HG02759 (cell line): Measurements from ENCODE around the gene PPP1R9B.

Experiments used
- ATAC-seq: cut with Tn5 transposase; IDR thresholded peaks from one replicate; pipeline ENCODE4 v1.9.1; 2021; ENCODE audit warnings: mild to moderate bottlenecking, moderate library complexity; ENCODE audit not compliant: unreplicated experiment

Gene PPP1R9B

GRCh38 chr17:50110591-50111349 lies 39.7 kb downstream of the PPP1R9B start:
- no peak for ATAC-seq

GRCh38 chr17:50109785-50110184 lies 40.7 kb downstream of the PPP1R9B start:
- ATAC-seq, result no peak

DNA sequence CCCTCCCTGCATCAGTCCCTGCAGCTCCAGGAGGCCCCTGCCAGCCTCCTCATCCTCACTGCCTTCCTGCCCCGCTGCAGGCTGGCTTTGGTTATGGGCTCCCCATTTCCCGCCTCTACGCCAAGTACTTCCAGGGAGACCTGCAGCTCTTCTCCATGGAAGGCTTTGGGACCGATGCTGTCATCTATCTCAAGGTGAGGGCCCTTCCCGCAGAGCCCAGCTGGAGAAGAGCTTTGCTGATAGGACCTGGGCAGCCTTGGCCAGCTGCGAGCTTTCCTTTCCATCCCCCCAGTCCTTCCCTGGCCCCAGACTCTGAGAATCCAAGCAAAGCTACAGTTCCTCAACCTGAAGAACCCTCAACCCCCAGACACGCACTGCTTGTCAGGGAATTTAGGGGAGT lies 41.3 kb downstream of the PPP1R9B start:
- no peak for ATAC-seq

DNA sequence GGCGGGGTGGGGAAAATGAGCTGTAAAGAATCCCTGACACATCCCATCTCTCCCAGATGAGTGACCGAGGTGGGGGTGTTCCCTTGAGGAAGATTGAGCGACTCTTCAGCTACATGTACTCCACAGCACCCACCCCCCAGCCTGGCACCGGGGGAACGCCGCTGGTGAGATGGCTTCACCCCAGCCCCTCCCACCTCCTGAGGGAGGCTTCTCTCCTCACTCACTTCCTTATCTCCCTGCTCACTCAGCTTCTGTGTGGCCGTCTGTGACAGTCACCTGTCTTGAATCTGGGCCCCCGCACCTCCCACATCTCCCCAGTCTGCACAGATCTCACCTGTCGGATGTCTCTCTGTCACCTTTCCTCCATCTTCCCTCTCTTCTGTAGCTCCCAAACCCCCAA lies 41.9 kb downstream of the PPP1R9B start:
- no peak for ATAC-seq

DNA sequence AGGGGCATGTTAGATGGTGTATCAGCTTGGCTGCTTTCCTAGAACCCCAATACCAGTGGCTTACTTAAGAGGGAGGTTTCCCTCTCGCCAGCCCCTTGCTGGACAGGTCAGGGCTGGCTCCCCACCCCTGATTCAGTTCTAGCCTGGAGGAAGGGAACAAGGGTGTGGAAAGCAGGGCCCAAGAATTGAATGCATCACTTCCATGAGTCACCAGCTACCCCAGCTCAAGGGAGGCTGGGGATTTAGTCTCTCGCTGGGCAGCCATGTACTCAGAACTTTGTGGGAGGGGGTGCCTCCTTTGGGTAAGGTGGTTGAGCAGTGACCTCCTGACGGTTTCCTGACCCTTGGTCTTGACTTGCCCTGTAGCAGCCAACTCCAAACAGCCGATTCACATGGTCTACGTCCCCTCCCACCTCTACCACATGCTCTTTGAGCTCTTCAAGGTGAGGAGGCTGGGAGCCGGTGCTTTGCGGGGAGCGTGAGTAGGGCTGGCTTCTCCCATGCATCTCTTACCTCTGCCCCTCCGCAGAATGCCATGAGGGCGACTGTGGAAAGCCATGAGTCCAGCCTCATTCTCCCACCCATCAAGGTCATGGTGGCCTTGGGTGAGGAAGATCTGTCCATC lies 42.6 kb downstream of the PPP1R9B start:
- ATAC-seq, result no peak

DNA sequence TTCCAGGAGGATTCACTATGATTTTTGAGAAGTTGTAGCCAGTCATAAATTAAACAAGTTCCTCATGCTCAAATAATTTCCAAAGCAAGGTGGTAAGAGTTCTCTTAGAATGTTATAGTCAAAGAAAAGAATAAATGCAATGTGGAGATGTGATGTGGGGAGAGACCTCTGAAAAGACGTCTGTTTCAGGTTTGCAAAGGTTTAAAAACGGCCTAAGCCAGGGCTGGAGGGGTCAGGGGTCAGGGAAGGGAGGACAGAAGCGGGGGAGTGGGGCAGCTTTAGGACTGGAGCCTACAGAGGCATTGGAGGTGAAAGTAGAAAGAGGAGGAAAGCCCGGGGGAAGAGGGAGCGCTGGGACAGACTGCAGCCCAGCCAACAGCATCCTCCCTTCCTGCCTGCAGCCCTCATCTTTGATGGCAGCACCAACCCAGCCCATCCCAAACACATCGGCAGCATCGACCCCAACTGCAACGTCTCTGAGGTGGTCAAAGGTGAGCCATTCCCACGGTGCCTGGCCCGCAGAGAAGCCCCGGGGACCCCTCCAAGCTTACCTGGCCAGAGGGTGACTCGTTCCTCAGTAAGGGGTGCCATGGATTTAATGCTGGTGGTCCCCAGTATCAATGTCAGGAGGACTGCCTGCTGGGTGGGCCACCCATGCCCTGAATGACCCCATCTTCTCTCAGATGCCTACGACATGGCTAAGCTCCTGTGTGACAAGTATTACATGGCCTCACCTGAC lies 43.9 kb downstream of the PPP1R9B start:
- ATAC-seq, result no peak

DNA sequence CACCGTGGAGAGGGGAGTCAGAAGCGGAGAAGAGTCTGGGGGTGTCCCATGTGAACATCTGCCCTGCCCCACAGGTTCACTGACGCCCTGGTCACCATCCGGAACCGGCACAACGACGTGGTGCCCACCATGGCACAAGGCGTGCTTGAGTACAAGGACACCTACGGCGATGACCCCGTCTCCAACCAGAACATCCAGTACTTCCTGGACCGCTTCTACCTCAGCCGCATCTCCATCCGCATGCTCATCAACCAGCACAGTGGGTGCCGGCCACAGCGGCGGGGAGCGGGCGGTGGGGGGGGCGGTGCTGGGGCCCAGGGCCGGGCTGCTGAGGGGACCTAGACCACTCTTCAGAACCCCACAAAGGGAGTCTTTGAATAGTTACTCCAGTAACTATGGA lies 44.7 kb downstream of the PPP1R9B start:
- no peak for ATAC-seq

DNA sequence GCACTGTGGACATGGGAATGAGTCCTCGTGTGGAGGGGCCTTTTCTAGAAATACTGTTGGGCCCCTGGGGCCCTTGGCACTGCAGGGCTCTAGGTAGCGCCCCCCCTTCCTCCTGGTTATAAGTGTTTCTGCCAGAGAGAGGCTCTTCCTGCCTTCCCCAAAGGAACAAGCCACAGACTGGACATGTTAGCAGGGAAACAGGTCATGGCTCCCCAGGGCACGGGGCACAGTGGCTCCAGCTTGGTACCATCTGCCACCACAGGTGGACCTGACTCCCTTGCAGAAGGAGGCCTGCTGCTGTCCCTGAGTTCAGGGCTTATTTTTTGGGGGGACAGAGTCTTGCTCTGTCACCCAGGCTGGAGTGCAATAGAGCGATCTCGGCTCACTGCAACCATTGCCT lies 46.5 kb downstream of the PPP1R9B start:
- ATAC-seq, result no peak

- no peak for ATAC-seq
These were observed 47.2 kb downstream of the PPP1R9B start for GRCh38 chr17:50103252-50103651.

DNA sequence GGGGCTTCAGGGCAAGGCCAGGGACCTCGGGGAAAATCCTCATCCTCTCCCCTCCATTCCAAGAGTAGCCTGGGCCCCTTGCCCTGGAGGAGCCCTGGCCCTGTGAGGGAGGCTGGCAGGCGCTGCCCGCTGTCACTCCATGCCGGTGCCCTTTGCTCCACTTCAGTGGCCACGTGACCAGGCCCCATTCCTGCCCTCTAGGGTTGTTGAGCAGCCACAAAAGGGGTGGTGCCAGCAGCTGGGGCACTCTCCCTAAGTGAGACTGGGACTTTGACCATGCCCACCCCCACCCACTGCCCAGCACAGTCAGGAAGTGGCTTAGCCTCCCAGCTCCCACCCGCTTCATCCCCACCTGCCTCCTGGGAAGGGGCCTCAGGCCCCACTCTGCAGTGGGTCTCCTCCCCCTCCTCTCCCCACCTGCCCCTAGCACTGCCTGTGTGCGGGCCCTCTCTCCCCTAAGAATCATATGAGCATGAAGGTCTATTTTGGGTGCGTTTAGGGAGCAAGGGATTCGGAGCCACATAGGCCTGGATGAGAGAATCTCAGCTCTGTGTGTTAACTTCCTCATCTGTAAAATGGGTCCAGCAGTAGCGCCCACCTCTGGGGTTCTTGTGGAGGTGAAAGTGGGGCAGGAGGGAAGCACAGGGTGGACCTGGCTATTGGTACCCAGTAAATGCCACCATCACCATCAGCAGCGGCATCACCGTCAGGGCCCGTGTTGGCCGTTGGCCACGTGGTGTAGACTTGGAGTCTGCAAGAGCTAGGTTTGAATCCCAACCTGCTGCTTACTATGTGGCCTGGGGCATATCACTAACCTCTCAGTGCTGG lies 48.1 kb downstream of the PPP1R9B start:
- no peak for ATAC-seq

DNA sequence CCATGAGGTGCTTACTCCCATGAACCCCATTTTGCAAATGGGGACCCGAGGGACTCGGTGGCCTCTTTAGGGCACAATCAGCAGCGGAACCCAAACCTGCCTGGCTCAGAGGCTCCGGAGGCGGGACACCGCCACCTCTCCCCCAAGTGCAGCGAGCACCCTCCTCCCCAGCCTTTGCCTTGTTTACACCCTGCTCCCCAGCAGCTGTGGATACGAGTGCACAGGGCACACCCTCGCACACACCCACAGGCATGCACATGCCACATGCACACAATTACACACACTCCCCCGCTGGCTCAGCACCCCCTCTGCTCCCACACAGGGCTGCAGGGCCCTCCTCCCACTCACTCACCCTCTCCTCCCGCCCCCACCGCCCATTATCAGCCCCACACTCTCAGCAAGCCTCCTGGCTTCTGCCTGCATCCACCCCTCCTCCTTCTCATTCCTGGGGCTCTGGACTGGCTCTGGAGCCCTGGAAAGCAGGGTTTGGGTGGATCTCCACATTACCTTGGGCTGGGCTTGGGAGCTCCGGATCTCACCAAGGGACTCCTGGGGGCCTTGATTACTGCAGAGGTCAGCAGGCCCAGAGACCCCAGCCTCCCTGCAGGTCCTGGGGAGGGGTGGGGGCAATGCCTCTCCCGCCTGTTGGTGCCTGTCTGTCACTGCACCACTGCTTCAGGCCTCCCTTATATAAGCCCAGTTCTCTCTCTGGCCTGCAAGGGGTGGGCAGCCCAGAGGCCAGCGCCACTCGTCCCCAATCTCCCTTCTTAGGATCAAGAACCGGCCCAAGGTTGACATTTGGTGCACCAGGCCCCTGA lies 48.9 kb downstream of the PPP1R9B start:
- ATAC-seq, result no peak

DNA sequence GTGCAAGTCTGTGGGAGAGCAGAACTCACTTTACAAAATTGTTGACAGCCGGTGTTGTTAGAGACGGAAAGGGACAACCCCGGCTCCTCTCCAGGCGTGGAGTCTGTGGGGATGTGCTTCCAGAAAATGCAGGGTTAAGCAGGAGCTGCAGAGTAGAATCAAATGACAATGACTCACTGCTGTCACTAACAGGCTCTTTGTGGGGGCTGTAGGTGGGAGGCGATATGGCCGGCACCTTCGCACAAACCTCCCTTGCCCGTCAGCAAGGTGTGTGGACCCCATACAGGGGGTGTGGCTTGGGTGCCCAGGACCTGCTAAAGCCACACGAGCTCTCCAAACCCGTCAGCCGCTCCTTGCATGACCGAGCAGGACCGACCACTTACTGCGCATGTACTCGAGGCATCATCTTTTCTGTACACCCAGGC lies 49.5 kb downstream of the PPP1R9B start:
- ATAC-seq, result no peak

DNA sequence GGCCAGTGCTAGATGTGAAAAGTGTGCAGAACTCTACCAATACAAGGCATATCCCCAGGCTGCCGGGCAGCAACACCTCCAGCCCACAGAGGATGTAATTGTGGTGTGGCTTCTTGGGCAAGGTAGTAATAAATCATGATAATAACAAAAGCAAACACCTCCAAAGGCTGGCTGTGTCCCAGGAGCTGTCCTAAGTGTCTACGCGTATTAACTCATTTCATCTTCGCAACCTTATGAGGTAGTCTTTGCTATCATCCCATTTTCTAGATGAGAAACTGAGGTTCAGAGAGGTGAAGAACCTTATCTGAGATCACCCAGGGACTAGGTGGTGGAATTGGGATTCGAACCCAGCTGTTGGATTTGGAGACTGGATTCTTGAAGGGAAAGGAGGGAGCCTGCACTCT lies 50.0 kb downstream of the PPP1R9B start:
- ATAC-seq, result no peak

GRCh38 chr17:50099003-50099402 lies 51.5 kb downstream of the PPP1R9B start:
- ATAC-seq, result no peak

DNA sequence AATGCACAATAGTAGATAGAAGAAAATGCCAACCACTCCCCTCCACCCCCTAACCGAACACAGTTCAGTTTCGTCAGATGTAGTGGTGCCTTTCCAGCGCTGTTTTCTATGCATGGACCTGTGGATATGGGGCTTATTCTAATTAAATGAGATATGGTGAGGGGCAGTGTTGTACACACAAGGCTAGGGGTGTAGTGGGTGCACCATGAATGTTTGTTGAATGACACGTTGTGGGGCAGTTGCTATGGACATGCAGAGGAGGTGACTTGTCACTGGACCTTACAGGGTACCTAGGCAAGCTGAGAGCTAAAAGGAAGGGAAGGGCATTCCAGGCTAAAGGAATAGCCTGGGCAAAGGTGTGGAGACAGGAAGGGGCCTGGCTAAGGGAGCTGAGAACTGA lies 51.9 kb downstream of the PPP1R9B start:
- ATAC-seq, result no peak

DNA sequence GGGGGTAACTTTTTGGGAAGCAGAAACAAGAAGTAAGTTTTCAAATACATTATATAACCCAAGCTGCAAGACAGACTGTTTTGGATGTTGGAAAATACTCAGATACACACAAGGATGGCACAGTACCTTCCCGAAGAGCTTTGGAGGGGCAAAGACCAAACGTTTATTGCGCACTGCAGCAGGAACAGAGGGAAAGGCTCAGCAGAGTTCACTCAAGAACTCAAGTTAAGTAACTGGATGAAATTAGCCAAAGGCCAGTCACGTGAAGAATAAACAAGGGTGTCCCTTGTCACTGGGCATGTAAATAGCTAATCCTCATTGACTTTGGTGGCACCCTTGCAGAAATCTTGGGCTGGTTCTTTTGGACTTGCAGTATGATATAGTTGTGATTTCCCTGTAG lies 52.6 kb downstream of the PPP1R9B start:
- no peak for ATAC-seq

- no peak for ATAC-seq
These were observed 53.0 kb downstream of the PPP1R9B start for GRCh38 chr17:50097455-50097854.

DNA sequence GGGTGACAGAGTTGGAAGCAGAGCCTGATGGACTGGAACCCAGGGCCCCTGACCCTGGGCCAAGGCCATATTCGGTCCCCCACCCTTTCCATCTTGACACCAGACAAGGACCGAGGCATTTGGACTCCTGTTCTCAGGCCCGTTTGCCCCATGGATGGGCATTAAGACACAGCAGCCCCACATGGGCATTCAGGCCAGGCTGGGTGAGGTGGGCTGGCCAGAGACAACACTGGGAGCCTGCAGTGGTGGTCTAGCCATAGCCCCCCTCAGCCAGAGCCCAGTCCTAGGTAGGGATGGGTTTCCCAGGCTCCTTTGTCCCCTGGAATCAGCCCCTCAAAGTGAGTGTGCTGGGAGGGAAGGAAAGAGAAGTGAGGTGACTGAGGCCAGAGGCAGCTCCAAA lies 53.7 kb downstream of the PPP1R9B start:
- no peak for ATAC-seq

DNA sequence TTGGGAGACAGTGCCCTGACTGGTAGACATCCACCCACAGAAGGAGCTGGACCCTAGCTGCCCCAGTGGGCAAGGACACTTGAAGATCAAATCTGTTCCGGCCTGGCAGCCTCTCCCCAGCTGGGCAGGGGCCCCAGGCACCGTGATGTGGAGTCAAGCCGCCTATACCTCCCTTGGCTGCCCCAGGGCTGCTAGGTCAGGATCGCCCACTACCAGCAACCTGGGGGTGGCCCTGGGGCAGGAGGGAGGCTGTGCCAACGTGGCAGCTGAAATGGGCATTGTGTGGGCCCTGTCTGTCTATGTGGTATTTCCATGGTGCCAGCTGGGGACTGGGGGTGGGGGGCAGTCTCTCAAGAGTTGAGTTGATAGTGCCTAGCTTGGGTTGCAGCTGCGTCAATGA lies 54.4 kb downstream of the PPP1R9B start:
- no peak for ATAC-seq

- no peak for ATAC-seq
These were observed 54.8 kb downstream of the PPP1R9B start for GRCh38 chr17:50095626-50096037.
